BJ (cell line): ENCODE results near the gene TNFAIP2. TPM values are rescaled to one million over a fixed set of nuclear protein-coding genes. Genes with fewer than 3 reads are reported as not detected.
"Not testable (repeated sequence)": the region's sequence is repeated elsewhere in the genome, so short reads cannot be mapped to it uniquely, and the experiment has no call there.

Experiments
- CTCF ChIA-PET: fragments of 350-600 bp; formaldehyde crosslinking; extraction: SDS; loops from one replicate; lab custom pipeline; 2021; ENCODE audit warnings: antibody characterized with exemption, inconsistent platforms; lab: Yijun Ruan, JAX
- POLR2A ChIA-PET: fragments of 300-600 bp; sonication (Branson Sonifier 250); formaldehyde crosslinking; extraction: SDS; loops from one replicate; lab custom pipeline; 2021; ENCODE audit warnings: antibody characterized with exemption; lab: Charles Lee
- DNase-seq: peaks from one replicate; pipeline ENCODE4 v3.0.0-alpha.2; 2011; ENCODE audit warnings: low read depth
- H3K27me3 ChIP-seq: 2 replicates; pipeline ENCODE4 v1.6.0; 2011; ENCODE audit warnings: low read length; ENCODE audit not compliant: control insufficient read depth, insufficient read depth
- H3K36me3 ChIP-seq: 2 replicates; pipeline ENCODE4 v1.5.1; 2011; ENCODE audit warnings: low read length; ENCODE audit not compliant: control insufficient read depth, insufficient read depth
- H3K4me3 ChIP-seq: 2 replicates; pipeline ENCODE4 v1.5.1; 2011; ENCODE audit warnings: low read depth, mild to moderate bottlenecking, control low read depth, low read length
- polyA plus RNA-seq: library from polyadenylated mRNA; depleted of rRNA; stranded (reverse); fragments of >200 nt; gene quantifications from 2 replicates; pipeline ENCODE4 v1.2.3, GENCODE V29; 2011
- TF ChIP-seq, protein P1 (sequence below): IDR thresholded peaks from 2 replicates; pipeline ENCODE4 v1.5.1; 2011; ENCODE audit warnings: low read depth, mild to moderate bottlenecking, control low read depth, inconsistent platforms, low read length, moderate library complexity; ENCODE audit not compliant: insufficient read depth

Gene TNFAIP2
- polyA plus RNA-seq, 1 experiment, result 28.2 TPM

DNA sequence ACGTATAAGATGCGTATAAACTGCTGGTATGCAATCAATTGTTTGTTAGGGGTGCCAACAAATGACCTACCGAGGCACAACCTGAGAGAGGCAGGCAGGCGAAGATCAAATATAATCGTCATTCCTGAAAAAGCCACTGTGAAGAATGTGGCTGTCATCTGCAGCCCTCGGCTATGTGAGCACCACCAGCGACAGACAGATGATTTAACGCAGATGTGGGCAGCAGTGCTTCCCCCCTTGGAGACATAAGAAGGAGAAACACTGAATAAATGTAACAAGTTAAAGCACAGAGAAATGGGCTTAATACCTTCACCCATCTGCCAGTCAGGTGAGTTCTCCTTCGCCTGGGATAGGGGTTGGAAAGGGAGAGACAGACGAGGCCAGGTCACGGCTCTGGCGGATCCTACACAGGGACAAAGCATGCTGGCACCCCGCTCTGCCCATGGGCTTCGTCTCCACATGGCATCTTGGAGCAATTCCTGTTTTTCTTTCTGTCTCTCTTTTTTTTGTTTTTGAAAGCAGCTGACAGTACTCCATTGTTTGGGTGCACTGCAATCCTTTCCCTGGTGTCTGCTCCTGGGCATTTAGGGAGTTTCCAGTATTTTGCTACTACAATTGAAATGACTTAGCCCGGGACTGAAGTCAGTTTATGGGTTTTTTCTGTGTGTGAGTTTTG lies 28.1 kb downstream of the TNFAIP2 start:
- no peaks in the 10 kb centered on the region for H3K27me3 ChIP-seq
- no peak for DNase-seq
- ChIA-PET CTCF (no interaction called here), POLR2A (no interaction called here)
- H3K4me3 ChIP-seq, result no peak overlapping the region
- TF ChIP-seq, protein P1, sequence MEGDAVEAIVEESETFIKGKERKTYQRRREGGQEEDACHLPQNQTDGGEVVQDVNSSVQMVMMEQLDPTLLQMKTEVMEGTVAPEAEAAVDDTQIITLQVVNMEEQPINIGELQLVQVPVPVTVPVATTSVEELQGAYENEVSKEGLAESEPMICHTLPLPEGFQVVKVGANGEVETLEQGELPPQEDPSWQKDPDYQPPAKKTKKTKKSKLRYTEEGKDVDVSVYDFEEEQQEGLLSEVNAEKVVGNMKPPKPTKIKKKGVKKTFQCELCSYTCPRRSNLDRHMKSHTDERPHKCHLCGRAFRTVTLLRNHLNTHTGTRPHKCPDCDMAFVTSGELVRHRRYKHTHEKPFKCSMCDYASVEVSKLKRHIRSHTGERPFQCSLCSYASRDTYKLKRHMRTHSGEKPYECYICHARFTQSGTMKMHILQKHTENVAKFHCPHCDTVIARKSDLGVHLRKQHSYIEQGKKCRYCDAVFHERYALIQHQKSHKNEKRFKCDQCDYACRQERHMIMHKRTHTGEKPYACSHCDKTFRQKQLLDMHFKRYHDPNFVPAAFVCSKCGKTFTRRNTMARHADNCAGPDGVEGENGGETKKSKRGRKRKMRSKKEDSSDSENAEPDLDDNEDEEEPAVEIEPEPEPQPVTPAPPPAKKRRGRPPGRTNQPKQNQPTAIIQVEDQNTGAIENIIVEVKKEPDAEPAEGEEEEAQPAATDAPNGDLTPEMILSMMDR, result no peak
- H3K36me3 ChIP-seq, result no peaks in the 10 kb centered on the region

- ChIA-PET POLR2A (no interaction called here), CTCF (interaction anchor here (1.2 to 1.6 kb wide), 2 partner anchors 50 to 127 kb away, joined by 3 to 5 read pairs; no protein-coding TSS in a partner anchor)
- Histone ChIP-seq H3K27me3 (no peaks in the 10 kb centered on the region; the same call in 1 of the 2 replicates), H3K36me3 (no peaks in the 10 kb centered on the region), H3K4me3 (no peak overlapping the region)
- DNase-seq, result no peak
- TF ChIP-seq, protein P1, result no peak
Measured at GRCh38 chr14:103155010-103155409, 31.7 kb downstream of the TNFAIP2 start.

- H3K4me3 ChIP-seq, H3K27me3 ChIP-seq, H3K36me3 ChIP-seq, POLR2A ChIA-PET, DNase-seq: not testable (repeated sequence)
- CTCF ChIA-PET, result interaction anchor here (1.2 to 2.4 kb wide), 3 partner anchors 9 to 126 kb away, joined by 3 to 7 read pairs (median 5); no protein-coding TSS in a partner anchor
Measured at GRCh38 chr14:103155416-103155815, 32.2 kb downstream of the TNFAIP2 start.

DNA sequence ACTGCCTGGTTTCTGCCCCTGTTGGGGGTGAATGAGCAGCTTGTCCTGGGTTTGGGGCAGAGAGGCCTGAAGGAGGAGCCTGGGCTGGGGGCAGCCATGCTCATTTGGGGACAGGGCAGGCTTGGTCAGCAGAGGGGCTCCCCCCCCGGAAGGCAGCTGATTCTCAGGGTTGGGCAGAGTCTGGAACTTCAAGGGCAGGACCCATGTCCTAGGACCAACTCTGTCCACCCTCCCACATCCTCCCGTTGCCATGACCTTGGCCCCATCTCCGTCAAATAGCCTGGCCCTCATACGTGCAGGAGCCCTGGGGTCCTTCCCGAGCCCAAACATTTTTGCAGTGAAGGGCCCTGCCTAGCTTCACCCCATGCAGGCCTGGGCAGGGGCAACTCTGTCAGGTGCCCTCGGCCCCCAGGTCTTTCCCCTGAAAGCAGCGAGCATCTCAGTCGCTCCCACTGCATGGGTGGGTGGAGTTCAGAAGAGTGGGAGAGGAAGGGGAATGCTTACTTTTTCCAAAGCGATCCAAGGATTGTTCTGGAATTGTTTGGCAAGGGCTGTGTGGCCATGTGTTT lies 32.6 kb downstream of the TNFAIP2 start:
- Histone ChIP-seq H3K27me3 (no peaks in the 10 kb centered on the region; the same call in 1 of the 2 replicates), H3K4me3 (no peak overlapping the region), H3K36me3 (no peaks in the 10 kb centered on the region)
- CTCF ChIA-PET, result interaction anchor here (1.2 to 2.4 kb wide), 4 partner anchors 9 to 126 kb away, joined by 3 to 13 read pairs (median 6); no protein-coding TSS in a partner anchor
- POLR2A ChIA-PET, result no interaction called here
- TF ChIP-seq, protein P1, result no peak
- no peak for DNase-seq

DNA sequence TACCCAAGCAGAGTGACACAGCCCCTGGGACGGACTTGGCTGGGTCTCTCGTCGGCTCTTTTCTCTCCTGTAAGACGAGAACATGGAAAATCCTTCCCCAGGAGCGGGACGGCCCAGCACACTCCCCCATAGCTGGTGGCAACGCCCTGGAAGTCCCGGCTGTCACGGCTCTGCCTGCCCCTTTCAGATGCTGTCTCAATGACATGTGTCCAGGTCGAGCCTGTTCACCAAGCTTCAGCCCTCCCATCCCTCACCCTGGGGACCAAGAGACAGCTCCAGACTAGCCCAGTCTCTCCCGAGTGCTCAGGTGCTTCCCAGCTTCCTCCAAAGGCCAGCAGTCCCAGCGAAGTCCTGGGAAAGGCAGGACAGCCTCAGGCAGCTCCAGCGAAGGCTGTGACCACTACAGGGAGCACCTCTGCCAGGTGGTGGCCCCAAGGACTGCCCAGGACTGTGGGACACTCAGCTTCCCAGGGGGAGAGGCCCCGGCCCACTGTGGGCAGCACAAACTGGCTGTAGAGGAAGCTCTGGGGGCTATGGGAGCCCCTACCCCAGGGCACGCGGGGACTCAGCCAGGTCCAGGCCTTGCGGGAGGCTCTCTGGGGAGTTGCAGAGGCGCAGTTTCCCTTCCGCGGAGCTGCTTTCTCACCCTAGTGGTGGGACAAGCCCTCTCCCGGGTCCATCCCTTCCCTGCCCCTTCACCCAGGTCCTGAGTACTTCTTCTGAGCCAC lies 33.6 kb downstream of the TNFAIP2 start:
- ChIA-PET POLR2A (no interaction called here), CTCF (interaction anchor here (0.9 to 2.4 kb wide), 5 partner anchors 8 to 125 kb away, joined by 3 to 13 read pairs (median 5); no protein-coding TSS in a partner anchor)
- Histone ChIP-seq H3K4me3 (no peak overlapping the region), H3K36me3 (no peaks in the 10 kb centered on the region), H3K27me3 (no peaks in the 10 kb centered on the region; the same call in 1 of the 2 replicates)
- TF ChIP-seq, protein P1, result no peak
- DNase-seq, result no peak
